Endodermal cell (in vitro differentiated cells): ENCODE data around the gene PLEKHG4B. TPM values are rescaled to one million over a fixed set of nuclear protein-coding genes. Genes with fewer than 3 reads are reported as not detected.
A peak's percentile ranks its signal among the peaks of the same experiment; 100 is the strongest.

Experiments
- DNase-seq: peaks from one replicate; pipeline ENCODE4 v3.0.0-alpha.2; 2017
- H3K27ac ChIP-seq: 2 replicates; pipeline ENCODE4 v1.5.1; 2013; ENCODE audit warnings: mild to moderate bottlenecking, low read depth, low read length, moderate library complexity
- H3K27me3 ChIP-seq: 2 replicates; pipeline ENCODE4 v1.6.1; 2013; ENCODE audit warnings: mild to moderate bottlenecking, low read length, moderate library complexity; ENCODE audit not compliant: insufficient read depth, control insufficient read depth, poor library complexity, severe bottlenecking
- H3K36me3 ChIP-seq: 2 replicates; pipeline ENCODE4 v1.7.0; 2013; ENCODE audit warnings: mild to moderate bottlenecking, low read length, moderate library complexity; ENCODE audit not compliant: control insufficient read depth, insufficient read depth
- H3K4me1 ChIP-seq: one replicate; pipeline ENCODE4 v1.7.0; 2013; ENCODE audit warnings: low read length; ENCODE audit not compliant: control insufficient read depth, insufficient read depth
- H3K4me3 ChIP-seq: 2 replicates; pipeline ENCODE4 v1.5.1; 2013; ENCODE audit warnings: mild to moderate bottlenecking, low read length, moderate library complexity
- H3K9ac ChIP-seq: 2 replicates; pipeline ENCODE4 v1.6.1; 2013; ENCODE audit warnings: mild to moderate bottlenecking, low read length, moderate library complexity; ENCODE audit not compliant: poor library complexity, severe bottlenecking; ENCODE audit errors: extremely low read depth
- H3K9me3 ChIP-seq: 2 replicates; pipeline ENCODE4 v1.6.1; 2013; ENCODE audit warnings: mild to moderate bottlenecking, low read length, moderate library complexity; ENCODE audit not compliant: control insufficient read depth
- H3K27ac Mint-ChIP-seq: 2 replicates; pipeline ENCODE4 v1.8.0; 2020; ENCODE audit warnings: mixed read lengths
- H3K27me3 Mint-ChIP-seq: 2 replicates; pipeline ENCODE4 v1.8.0; 2021; ENCODE audit warnings: mild to moderate bottlenecking, mixed read lengths; ENCODE audit not compliant: insufficient read depth
- H3K36me3 Mint-ChIP-seq: 2 replicates; pipeline ENCODE4 v1.8.0; 2020; ENCODE audit warnings: low read depth, mixed read lengths
- H3K4me1 Mint-ChIP-seq: 2 replicates; pipeline ENCODE4 v1.8.0; 2020; ENCODE audit warnings: mixed read lengths
- H3K4me3 Mint-ChIP-seq: 2 replicates; pipeline ENCODE4 v1.8.0; 2020; ENCODE audit warnings: mild to moderate bottlenecking, moderate library complexity, mixed read lengths
- H3K9me3 Mint-ChIP-seq: 2 replicates; pipeline ENCODE4 v1.8.0; 2020; ENCODE audit warnings: mild to moderate bottlenecking, mixed read lengths
- CTCF ChIP-seq: fragments of 200-600 bp; sonication (generic); conservative IDR thresholded peaks from 2 replicates; pipeline ENCODE4 v1.5.0; 2021; ENCODE audit warnings: antibody characterized with exemption, mild to moderate bottlenecking
- WGBS, 2 experiments: methylation state at CpG; one replicate each; pipeline versions ENCODE4 v1.1.5 to v1.1.7; 2013; ENCODE audit warnings: missing lambda C conversion rate in 2 of 2, mixed read lengths in 1 of 2; ENCODE audit not compliant: insufficient coverage in 1 of 2, insufficient read length in 1 of 2; 5-methylcytosine and 5-hydroxymethylcytosine counted together
- total RNA-seq, 2 donors: library from RNA; stranded (reverse); fragmentation: NEBNext Ultra II Directional in 1 of 2; extraction: Animal tissue kit (Norgen Biotek cat#: 25700) in 1 of 2; gene quantifications; 2 replicates in 1 of 2; 3 replicates in 1 of 2; pipeline ENCODE4 v1.2.1, GENCODE V29; 2021

The PLEKHG4B gene
- total RNA-seq, 2 donors from 2014 or later: 16.3 to 22.8 TPM

- Histone ChIP-seq H3K9ac (no peak overlapping the region), H3K36me3 (peaks cover 31% of the 10 kb centered on the region), H3K27ac (no peak overlapping the region), H3K4me1 (peaks cover 12% of the 10 kb centered on the region), H3K9me3 (no peaks in the 10 kb centered on the region), H3K4me3 (no peak overlapping the region), H3K27me3 (no peaks in the 10 kb centered on the region)
- H3K27me3 Mint-ChIP-seq: no peaks in the 10 kb centered on the region
- H3K36me3 Mint-ChIP-seq: peaks cover 27% of the 10 kb centered on the region
- no peaks in the 10 kb centered on the region for H3K9me3 Mint-ChIP-seq
- DNase-seq: peak; percentile 22
- WGBS, 2 experiments: 93 to 94% methylated on average over 30 of the region's 30 CpGs
- TF ChIP-seq CTCF: no peak
- H3K27ac Mint-ChIP-seq: no peak overlapping the region
- H3K4me3 Mint-ChIP-seq: no peak overlapping the region
- peaks cover 16% of the 10 kb centered on the region for H3K4me1 Mint-ChIP-seq
These were observed 113.2 kb downstream of the PLEKHG4B start for GRCh38 chr5:204966-205670.

DNA sequence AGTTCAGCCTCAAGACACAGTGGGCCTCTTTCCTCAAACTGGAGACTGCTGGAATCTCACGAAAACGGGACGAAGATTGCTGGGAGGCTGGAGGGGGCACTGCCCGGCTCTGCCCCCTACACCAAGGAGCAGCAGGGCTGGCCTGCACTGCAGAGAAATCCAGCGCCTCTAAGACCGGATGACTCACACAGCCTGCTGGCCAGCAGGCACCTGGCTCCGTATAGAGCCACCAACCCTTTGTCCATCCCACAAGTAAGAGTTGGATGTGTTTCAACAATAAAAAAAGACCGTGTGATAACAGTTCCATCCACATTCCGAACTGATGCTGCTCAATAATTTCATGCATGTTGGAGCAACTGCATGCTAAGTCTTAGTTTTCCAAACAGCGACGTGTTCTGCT lies 114.4 kb downstream of the PLEKHG4B start:
- TF ChIP-seq CTCF: no peak
- H3K27ac Mint-ChIP-seq: no peak overlapping the region
- Histone ChIP-seq H3K4me1 (peaks cover 12% of the 10 kb centered on the region), H3K27me3 (no peaks in the 10 kb centered on the region), H3K27ac (no peak overlapping the region), H3K36me3 (peaks cover 31% of the 10 kb centered on the region), H3K9me3 (no peaks in the 10 kb centered on the region), H3K9ac (no peak overlapping the region), H3K4me3 (no peak overlapping the region)
- H3K4me3 Mint-ChIP-seq: no peak overlapping the region
- peaks cover 16% of the 10 kb centered on the region for H3K4me1 Mint-ChIP-seq
- no peaks in the 10 kb centered on the region for H3K27me3 Mint-ChIP-seq
- 92 to 93% methylated on average over 5 to 11 of the region's 11 CpGs for WGBS, 2 experiments
- no peaks in the 10 kb centered on the region for H3K9me3 Mint-ChIP-seq
- peak; percentile 31 for DNase-seq
- peaks cover 27% of the 10 kb centered on the region for H3K36me3 Mint-ChIP-seq

GRCh38 chr5:206927-207536 lies 115.1 kb downstream of the PLEKHG4B start:
- peaks cover 12% of the 10 kb centered on the region for H3K4me1 ChIP-seq
- H3K9me3 Mint-ChIP-seq: no peaks in the 10 kb centered on the region
- no peak overlapping the region for H3K27ac ChIP-seq
- peak; percentile 29 for DNase-seq
- peak overlapping the region; percentile 67 for H3K27ac Mint-ChIP-seq
- H3K36me3 ChIP-seq: peaks cover 31% of the 10 kb centered on the region
- no peak overlapping the region for H3K4me3 ChIP-seq
- TF ChIP-seq CTCF: no peak
- no peaks in the 10 kb centered on the region for H3K27me3 ChIP-seq
- H3K27me3 Mint-ChIP-seq: no peaks in the 10 kb centered on the region
- WGBS, 2 experiments: 62 to 83% methylated on average over 4 to 8 of the region's 8 CpGs
- H3K36me3 Mint-ChIP-seq: peaks cover 27% of the 10 kb centered on the region
- H3K9ac ChIP-seq: no peak overlapping the region
- no peak overlapping the region for H3K4me3 Mint-ChIP-seq
- peaks cover 14% of the 10 kb centered on the region for H3K4me1 Mint-ChIP-seq
- no peaks in the 10 kb centered on the region for H3K9me3 ChIP-seq
